ENCODE measurements around the gene EFCAB9. TPM values are rescaled to one million over a fixed set of nuclear protein-coding genes. Genes with fewer than 3 reads are reported as not detected.
"Not testable (repeated sequence)": the region's sequence is repeated elsewhere in the genome, so short reads cannot be mapped to it uniquely, and the experiment has no call there.

EFCAB9 gene
- total RNA-seq, 1 donor from 2014 or later = not detected

DNA sequence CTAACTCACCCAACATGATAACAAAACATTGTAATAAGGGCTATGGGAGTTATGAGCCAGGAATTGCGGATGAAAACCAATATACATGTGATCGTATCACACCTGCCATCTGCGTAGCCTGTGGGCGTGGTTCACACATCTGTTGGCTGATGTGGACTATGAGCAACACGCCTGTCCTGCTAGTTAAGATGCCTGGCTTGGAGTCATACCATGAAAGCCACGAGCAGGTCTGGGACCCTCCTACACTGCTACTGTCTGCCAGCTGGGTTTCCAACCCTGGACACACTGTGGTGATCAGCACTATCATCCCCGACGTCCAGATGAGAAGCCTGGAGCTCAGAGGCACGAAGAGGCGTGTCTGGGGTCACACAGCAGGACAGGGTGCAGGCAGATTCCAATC is 46.1 kb upstream of the EFCAB9 start:
- no peak for DNase-seq
- peaks cover 53% of the 10 kb centered on the region for H3K4me1 ChIP-seq
- TF ChIP-seq, protein P1, sequence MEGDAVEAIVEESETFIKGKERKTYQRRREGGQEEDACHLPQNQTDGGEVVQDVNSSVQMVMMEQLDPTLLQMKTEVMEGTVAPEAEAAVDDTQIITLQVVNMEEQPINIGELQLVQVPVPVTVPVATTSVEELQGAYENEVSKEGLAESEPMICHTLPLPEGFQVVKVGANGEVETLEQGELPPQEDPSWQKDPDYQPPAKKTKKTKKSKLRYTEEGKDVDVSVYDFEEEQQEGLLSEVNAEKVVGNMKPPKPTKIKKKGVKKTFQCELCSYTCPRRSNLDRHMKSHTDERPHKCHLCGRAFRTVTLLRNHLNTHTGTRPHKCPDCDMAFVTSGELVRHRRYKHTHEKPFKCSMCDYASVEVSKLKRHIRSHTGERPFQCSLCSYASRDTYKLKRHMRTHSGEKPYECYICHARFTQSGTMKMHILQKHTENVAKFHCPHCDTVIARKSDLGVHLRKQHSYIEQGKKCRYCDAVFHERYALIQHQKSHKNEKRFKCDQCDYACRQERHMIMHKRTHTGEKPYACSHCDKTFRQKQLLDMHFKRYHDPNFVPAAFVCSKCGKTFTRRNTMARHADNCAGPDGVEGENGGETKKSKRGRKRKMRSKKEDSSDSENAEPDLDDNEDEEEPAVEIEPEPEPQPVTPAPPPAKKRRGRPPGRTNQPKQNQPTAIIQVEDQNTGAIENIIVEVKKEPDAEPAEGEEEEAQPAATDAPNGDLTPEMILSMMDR (IDR thresholded peaks at IDR 0.05; ENCODE audit: borderline replicate concordance) = no peak
- no peak overlapping the region for H3K27ac ChIP-seq (replicated peaks)
- intact Hi-C loops (cut with micrococcal nuclease) = no loop called here
- no peaks in the 10 kb centered on the region for H3K27me3 ChIP-seq (ENCODE audit: low read depth)
- H3K36me3 ChIP-seq = peaks cover 11% of the 10 kb centered on the region
- H3K9me3 ChIP-seq (replicated peaks) = no peaks in the 10 kb centered on the region
- H3K4me3 ChIP-seq = no peak overlapping the region

DNA sequence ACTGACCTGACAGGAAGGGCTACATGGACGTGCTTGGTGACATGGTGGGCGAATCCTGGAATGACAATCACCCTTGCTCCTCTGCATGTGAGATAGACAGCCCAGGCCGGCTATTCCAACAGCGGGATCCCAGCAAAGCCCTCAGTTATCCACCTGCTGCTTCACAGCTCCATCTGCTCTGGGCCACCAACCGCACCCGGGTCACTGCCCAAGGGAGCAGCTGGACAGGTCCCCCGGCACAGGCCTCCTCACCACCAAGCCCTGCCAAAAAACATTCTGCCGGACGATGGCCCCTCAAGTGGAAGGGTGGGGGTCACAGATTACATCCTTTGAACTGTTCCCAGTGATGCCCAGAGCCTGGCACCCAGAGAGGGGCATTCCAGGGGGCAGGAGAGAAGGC is 45.6 kb upstream of the EFCAB9 start:
- Histone ChIP-seq H3K9me3 (replicated peaks) (no peaks in the 10 kb centered on the region), H3K36me3 (peaks cover 13% of the 10 kb centered on the region), H3K27ac (replicated peaks) (no peak overlapping the region), H3K27me3 (ENCODE audit: low read depth) (no peaks in the 10 kb centered on the region), H3K4me1 (peaks cover 48% of the 10 kb centered on the region), H3K4me3 (no peak overlapping the region)
- intact Hi-C loops (cut with micrococcal nuclease) = no loop called here
- TF ChIP-seq, protein P1 (IDR thresholded peaks at IDR 0.05; ENCODE audit: borderline replicate concordance) = no peak
- no peak for DNase-seq

DNA sequence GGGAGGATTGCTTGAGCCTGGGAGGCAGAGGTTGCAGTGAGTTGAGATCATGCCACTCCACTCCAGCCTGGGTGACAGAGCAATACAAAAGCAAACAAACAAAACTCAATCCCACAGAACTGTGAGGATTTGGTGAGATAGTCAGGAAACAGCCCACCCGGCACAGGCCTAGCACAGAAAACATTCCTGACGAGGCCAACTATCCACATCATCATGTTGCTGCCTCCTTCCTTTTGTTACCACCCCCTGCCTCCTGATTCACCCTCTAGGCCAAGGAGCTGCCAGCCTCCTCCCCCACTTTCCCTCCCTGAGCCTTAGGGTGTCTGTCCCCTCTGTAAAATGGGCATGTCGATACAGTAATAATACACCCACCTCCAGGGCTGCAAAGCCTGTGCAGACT is 44.9 kb upstream of the EFCAB9 start:
- intact Hi-C loops (cut with micrococcal nuclease) = no loop called here
- H3K36me3 ChIP-seq = peaks cover 16% of the 10 kb centered on the region
- TF ChIP-seq, protein P1 (IDR thresholded peaks at IDR 0.05; ENCODE audit: borderline replicate concordance) = no peak
- no peaks in the 10 kb centered on the region for H3K27me3 ChIP-seq (ENCODE audit: low read depth)
- no peaks in the 10 kb centered on the region for H3K9me3 ChIP-seq (replicated peaks)
- H3K4me1 ChIP-seq = peaks cover 41% of the 10 kb centered on the region
- no peak for DNase-seq
- no peak overlapping the region for H3K4me3 ChIP-seq
- no peak overlapping the region for H3K27ac ChIP-seq (replicated peaks)

DNA sequence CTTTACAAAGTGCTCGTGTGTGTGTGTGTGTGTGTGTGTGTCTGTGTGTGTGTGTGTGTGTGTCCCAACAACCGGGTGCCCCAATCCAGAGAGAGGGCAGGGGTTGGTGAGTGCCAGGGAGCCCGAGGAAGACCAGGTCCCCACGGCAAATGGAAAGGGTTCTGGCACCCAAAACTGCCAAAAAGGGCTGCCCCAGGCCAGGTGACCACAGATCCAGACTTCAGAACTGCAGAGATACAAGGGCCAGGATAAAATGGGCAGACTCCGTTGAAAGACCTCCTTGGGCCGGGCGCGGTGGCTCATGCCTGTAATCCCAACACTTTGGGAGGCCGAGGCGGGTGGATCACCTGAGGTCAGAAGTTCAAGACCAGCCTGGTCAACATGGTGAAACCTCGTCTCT is 44.5 kb upstream of the EFCAB9 start:
- H3K27ac ChIP-seq (replicated peaks); H3K4me3 ChIP-seq; H3K9me3 ChIP-seq (replicated peaks); intact Hi-C loops (cut with micrococcal nuclease); DNase-seq; H3K27me3 ChIP-seq (ENCODE audit: low read depth): not testable (repeated sequence)
- peaks cover 20% of the 10 kb centered on the region for H3K36me3 ChIP-seq
- peaks cover 37% of the 10 kb centered on the region for H3K4me1 ChIP-seq

- DNase-seq = peak; percentile 64
- peak overlapping the region; percentile 54 for H3K27ac ChIP-seq (replicated peaks)
- H3K36me3 ChIP-seq = peaks cover 30% of the 10 kb centered on the region
- no peaks in the 10 kb centered on the region for H3K9me3 ChIP-seq (replicated peaks)
- H3K4me1 ChIP-seq = peaks cover 40% of the 10 kb centered on the region
- TF ChIP-seq, protein P1 (IDR thresholded peaks at IDR 0.05; ENCODE audit: borderline replicate concordance) = no peak
- H3K4me3 ChIP-seq = no peak overlapping the region
- H3K27me3 ChIP-seq (ENCODE audit: low read depth) = no peaks in the 10 kb centered on the region
- intact Hi-C loops (cut with micrococcal nuclease) = no loop called here
These were observed 43.2 kb upstream of the EFCAB9 start for GRCh38 chr5:172150514-172151425.

DNA sequence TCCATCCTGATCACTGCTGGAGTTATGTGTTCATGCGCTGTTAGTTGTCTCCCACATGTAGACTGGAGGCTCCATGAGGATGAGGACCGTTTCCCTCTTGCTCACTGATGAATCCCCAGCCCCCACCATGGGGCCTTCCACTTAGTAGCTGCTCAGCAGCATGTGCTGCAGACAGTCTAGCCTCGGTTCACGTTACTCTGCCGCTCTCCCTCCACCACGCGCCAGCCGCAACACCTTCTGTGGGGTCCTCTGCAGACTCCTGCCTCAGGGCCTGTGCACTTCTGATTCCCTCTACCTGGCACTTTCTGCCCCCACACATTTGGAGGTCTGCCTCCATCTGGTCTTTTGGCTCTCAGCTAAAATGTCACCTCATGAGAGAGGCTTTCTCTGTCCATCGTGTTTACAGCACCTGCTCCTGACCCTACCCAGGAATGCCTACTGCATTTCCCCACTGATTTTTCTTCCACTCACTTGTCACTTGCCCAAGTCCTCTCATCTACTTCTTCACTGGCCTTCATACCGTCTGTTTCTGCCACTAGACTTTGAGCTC is 42.2 kb upstream of the EFCAB9 start:
- no peaks in the 10 kb centered on the region for H3K9me3 ChIP-seq (replicated peaks)
- TF ChIP-seq, protein P1 (IDR thresholded peaks at IDR 0.05; ENCODE audit: borderline replicate concordance) = no peak
- intact Hi-C loops (cut with micrococcal nuclease) = no loop called here
- no peak overlapping the region for H3K4me3 ChIP-seq
- H3K4me1 ChIP-seq = peaks cover 48% of the 10 kb centered on the region
- no peak overlapping the region for H3K27ac ChIP-seq (replicated peaks)
- no peaks in the 10 kb centered on the region for H3K27me3 ChIP-seq (ENCODE audit: low read depth)
- DNase-seq = no peak
- peaks cover 37% of the 10 kb centered on the region for H3K36me3 ChIP-seq

Measured in left ventricle myocardium inferior (tissue), 1 donor.